ENCODE measurements around the gene RAP1GAP2. TPM values are rescaled to one million over a fixed set of nuclear protein-coding genes. Genes with fewer than 3 reads are reported as not detected.
"Not testable (repeated sequence)": the region's sequence is repeated elsewhere in the genome, so short reads cannot be mapped to it uniquely, and the experiment has no call there.

RAP1GAP2 gene
- total and polyA plus RNA-seq, 2 of the 8 experiments (the other 6 are each of a cell fraction or from before 2014, with no cell fraction given) = 24.0 to 63.8 TPM

GRCh38 chr17:2890778-2891177, 94.5 kb downstream of the RAP1GAP2 start:
- H3K36me3 ChIP-seq (ENCODE audit: control insufficient read depth in 2 of 4, insufficient read depth in 4 of 4, low read length in 3 of 4); FAIRE-seq; H4K8ac ChIP-seq (ENCODE audit: extremely low read depth, insufficient read depth, low read length); H2BK5ac ChIP-seq (ENCODE audit: low read depth, low read length); H3K23ac ChIP-seq (ENCODE audit: insufficient read length); H2BK12ac ChIP-seq (ENCODE audit: low read depth, low read length); H3K4ac ChIP-seq (replicated peaks; ENCODE audit: insufficient read length, low read depth, low read length); H4K5ac ChIP-seq (ENCODE audit: insufficient read length, low read depth, low read length); H3K27me3 ChIP-seq (replicated peaks in 1 of 4; ENCODE audit: control insufficient read depth in 3 of 4, extremely low read depth in 1 of 4, insufficient read depth in 3 of 4, low read length in 3 of 4); H2AFZ ChIP-seq (ENCODE audit: low read length); H3K27ac ChIP-seq (ENCODE audit: low read depth, low read length); H3K9ac ChIP-seq (replicated peaks in 1 of 4; ENCODE audit: extremely low read depth in 1 of 4, low read depth in 3 of 4, low read length in 3 of 4); H3K79me1 ChIP-seq (ENCODE audit: low read depth, low read length); H3K4me1 ChIP-seq (replicated peaks in 1 of 4; ENCODE audit: control insufficient read depth in 3 of 4, insufficient read depth in 4 of 4, low read length in 3 of 4); H2BK20ac ChIP-seq (ENCODE audit: low read length); H4K91ac ChIP-seq (replicated peaks; ENCODE audit: insufficient read length, low read length); H2BK15ac ChIP-seq (ENCODE audit: low read length); H3K9me3 ChIP-seq (ENCODE audit: insufficient read depth in 2 of 2, low read depth in 1 of 2, low read length in 1 of 2); H2AK5ac ChIP-seq (ENCODE audit: low read depth, low read length); H3K4me3 ChIP-seq (ENCODE audit: extremely low read depth in 1 of 4, insufficient read depth in 2 of 4, low read depth in 3 of 4, low read length in 4 of 4); H2BK120ac ChIP-seq (replicated peaks; ENCODE audit: low read depth, low read length); H3K14ac ChIP-seq (ENCODE audit: insufficient read length); DNase-seq (ENCODE audit: low read depth in 1 of 2, low spot score in 2 of 2); H3K4me2 ChIP-seq (ENCODE audit: insufficient read depth in 1 of 2, low read depth in 2 of 2, low read length in 2 of 2); H3K23me2 ChIP-seq (ENCODE audit: low read depth, low read length); H3K18ac ChIP-seq (ENCODE audit: extremely low read depth, low read length); H3K56ac ChIP-seq (replicated peaks; ENCODE audit: insufficient read length, low read depth, low read length): not testable (repeated sequence)
- ChIA-PET POLR2A (ENCODE audit: partially characterized antibody) (interaction anchor here (4.6 kb wide), 1 partner anchor 16 kb away, joined by 17 read pairs; no protein-coding TSS in a partner anchor), CTCF (ENCODE audit: partially characterized antibody) (interaction anchor here (0.6 to 3.6 kb wide), 4 partner anchors 12 to 40 kb away, joined by 3 to 12 read pairs (median 4); no protein-coding TSS in a partner anchor)
- peaks cover 3 to 15% of the 10 kb centered on the region in 2 experiments for H4K20me1 ChIP-seq (replicated peaks in 1 of 2; ENCODE audit: control insufficient read depth in 1 of 2, insufficient read depth in 2 of 2, low read length in 2 of 2)
- 89% methylated on average over 10 of the region's 10 CpGs; no CpG with 5 or more reads in 1 of the 2 experiments for WGBS, 2 experiments (ENCODE audit: extremely low coverage in 1 of 2, insufficient coverage in 1 of 2, insufficient read length in 1 of 2, insufficient replicate concordance in 2 of 2, low coverage in 1 of 2, low lambda C conversion rate in 2 of 2, missing lambda C conversion rate in 1 of 2)
- peaks cover 0 to 75% of the 10 kb centered on the region in 2 experiments; a peak in 3 of 4 replicates for H3K79me2 ChIP-seq (ENCODE audit: control insufficient read depth in 1 of 2, insufficient read depth in 2 of 2, low read length in 2 of 2)
